Stimulated activated CD8-positive, alpha-beta memory T cell treated with anti-CD3 and anti-CD28 coated beads, Interleukin-15, amount 100 ng/mL, for 24 hours (primary cell): Measurements from ENCODE around the gene ACVR1.

Experiments
- DNase-seq: peaks from one replicate; pipeline ENCODE4 v3.0.0-alpha.2; 2020; ENCODE audit warnings: low read depth

The ACVR1 gene

GRCh38 chr2:157825885-157826284 lies 50.2 kb downstream of the ACVR1 start:
- DNase-seq, result no peak

- DNase-seq, result no peak
Measured at GRCh38 chr2:157822993-157823392, 53.1 kb downstream of the ACVR1 start.

GRCh38 chr2:157822533-157822932 lies 53.6 kb downstream of the ACVR1 start:
- DNase-seq, result no peak

GRCh38 chr2:157821519-157822131 lies 54.5 kb downstream of the ACVR1 start:
- DNase-seq, result no peak

- no peak for DNase-seq
Measured at GRCh38 chr2:157820193-157820592, 55.9 kb downstream of the ACVR1 start.

GRCh38 chr2:157819761-157820160 lies 56.4 kb downstream of the ACVR1 start:
- no peak for DNase-seq

GRCh38 chr2:157818227-157818626 lies 57.9 kb downstream of the ACVR1 start:
- no peak for DNase-seq

- no peak for DNase-seq
Measured at GRCh38 chr2:157815421-157815820, 60.7 kb downstream of the ACVR1 start.

- no peak for DNase-seq
Measured at GRCh38 chr2:157813467-157813866, 62.7 kb downstream of the ACVR1 start.

- no peak for DNase-seq
Measured at GRCh38 chr2:157810037-157810436, 66.1 kb downstream of the ACVR1 start.

- DNase-seq, result no peak
Measured at GRCh38 chr2:157809212-157809611, 66.9 kb downstream of the ACVR1 start.

- no peak for DNase-seq
Measured at GRCh38 chr2:157808421-157808820, 67.7 kb downstream of the ACVR1 start.

GRCh38 chr2:157806426-157807077 lies 69.6 kb downstream of the ACVR1 start:
- DNase-seq, result no peak

- no peak for DNase-seq
Measured at GRCh38 chr2:157805519-157805918, 70.6 kb downstream of the ACVR1 start.

- DNase-seq, result no peak
Measured at GRCh38 chr2:157804355-157804754, 71.8 kb downstream of the ACVR1 start.

GRCh38 chr2:157803952-157804351 lies 72.2 kb downstream of the ACVR1 start:
- no peak for DNase-seq

GRCh38 chr2:157803476-157803875 lies 72.7 kb downstream of the ACVR1 start:
- DNase-seq, result no peak

- no peak for DNase-seq
Measured at GRCh38 chr2:157800838-157801495, 75.2 kb downstream of the ACVR1 start.

GRCh38 chr2:157793053-157793612 lies 83.0 kb downstream of the ACVR1 start:
- DNase-seq, result no peak

- DNase-seq, result no peak
Measured at GRCh38 chr2:157792335-157793052, 83.6 kb downstream of the ACVR1 start.

GRCh38 chr2:157790780-157791179 lies 85.3 kb downstream of the ACVR1 start:
- no peak for DNase-seq

GRCh38 chr2:157789933-157790511 lies 86.1 kb downstream of the ACVR1 start:
- no peak for DNase-seq
